Choroid plexus epithelial cell (primary cell): ENCODE data around the gene ARID5B.

ENCODE experiments used
- DNase-seq: peaks from one replicate; pipeline ENCODE4 v3.0.0-alpha.2; 2010; ENCODE audit warnings: low read depth
- H3K4me3 ChIP-seq: 2 replicates; pipeline ENCODE4 v1.5.1; 2011; ENCODE audit warnings: low read depth, mild to moderate bottlenecking, control low read depth, low read length, moderate library complexity
- TF ChIP-seq, protein P1 (sequence below): conservative IDR thresholded peaks from 2 replicates; pipeline ENCODE4 v1.5.1; 2011; ENCODE audit warnings: low read depth, mild to moderate bottlenecking, control low read depth, inconsistent platforms, low read length, moderate library complexity

The ARID5B gene

DNA sequence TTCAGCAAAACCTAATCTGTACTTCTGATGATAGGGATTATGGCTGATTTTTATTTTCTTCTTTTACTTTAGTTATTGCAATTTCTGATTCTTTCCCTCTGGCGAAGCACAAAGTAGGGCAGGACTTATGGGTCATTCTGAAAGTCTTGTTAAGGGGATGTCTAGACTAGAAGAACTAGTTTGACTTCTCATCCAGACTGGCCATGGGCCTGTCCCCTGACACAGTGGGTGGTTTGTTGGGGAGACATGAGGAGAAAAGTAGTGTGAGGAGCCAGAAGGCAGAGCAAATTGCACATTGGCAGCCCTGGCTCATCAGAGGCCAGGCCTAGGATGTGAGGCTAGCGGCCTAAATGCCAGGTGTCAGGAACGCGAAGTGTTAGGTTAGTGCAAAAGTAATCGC lies 214.3 kb downstream of the ARID5B start:
- no peak overlapping the region for H3K4me3 ChIP-seq
- DNase-seq: no peak
- TF ChIP-seq, protein P1, sequence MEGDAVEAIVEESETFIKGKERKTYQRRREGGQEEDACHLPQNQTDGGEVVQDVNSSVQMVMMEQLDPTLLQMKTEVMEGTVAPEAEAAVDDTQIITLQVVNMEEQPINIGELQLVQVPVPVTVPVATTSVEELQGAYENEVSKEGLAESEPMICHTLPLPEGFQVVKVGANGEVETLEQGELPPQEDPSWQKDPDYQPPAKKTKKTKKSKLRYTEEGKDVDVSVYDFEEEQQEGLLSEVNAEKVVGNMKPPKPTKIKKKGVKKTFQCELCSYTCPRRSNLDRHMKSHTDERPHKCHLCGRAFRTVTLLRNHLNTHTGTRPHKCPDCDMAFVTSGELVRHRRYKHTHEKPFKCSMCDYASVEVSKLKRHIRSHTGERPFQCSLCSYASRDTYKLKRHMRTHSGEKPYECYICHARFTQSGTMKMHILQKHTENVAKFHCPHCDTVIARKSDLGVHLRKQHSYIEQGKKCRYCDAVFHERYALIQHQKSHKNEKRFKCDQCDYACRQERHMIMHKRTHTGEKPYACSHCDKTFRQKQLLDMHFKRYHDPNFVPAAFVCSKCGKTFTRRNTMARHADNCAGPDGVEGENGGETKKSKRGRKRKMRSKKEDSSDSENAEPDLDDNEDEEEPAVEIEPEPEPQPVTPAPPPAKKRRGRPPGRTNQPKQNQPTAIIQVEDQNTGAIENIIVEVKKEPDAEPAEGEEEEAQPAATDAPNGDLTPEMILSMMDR: no peak

DNA sequence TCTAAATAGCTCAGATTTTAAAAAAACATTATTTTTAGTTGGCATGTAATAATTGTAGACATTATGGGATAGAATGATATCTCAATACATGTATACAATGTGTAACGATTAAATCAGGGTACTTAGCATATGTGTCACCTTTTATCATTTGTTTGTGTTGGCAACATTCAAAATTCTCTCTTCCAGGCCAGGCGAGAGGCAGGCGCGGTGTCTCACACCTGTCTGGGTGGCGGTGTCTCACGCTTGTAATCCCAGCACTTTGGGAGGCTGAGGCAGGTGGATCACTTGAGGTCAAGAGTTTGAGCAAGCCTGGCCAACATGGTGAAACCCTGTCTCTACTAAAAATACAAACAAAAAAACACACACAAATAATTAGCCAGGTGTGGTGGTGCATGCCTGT lies 215.4 kb downstream of the ARID5B start:
- no peak overlapping the region for H3K4me3 ChIP-seq
- TF ChIP-seq, protein P1: no peak

GRCh38 chr10:62121187-62121530 lies 219.7 kb downstream of the ARID5B start:
- TF ChIP-seq, protein P1: no peak
- no peak overlapping the region for H3K4me3 ChIP-seq
- DNase-seq: no peak

More for the DNA sequence above, 215.4 kb downstream of the ARID5B start:
- DNase-seq: no peak

GRCh38 chr10:62127975-62128374 lies 226.5 kb downstream of the ARID5B start:
- no peak overlapping the region for H3K4me3 ChIP-seq
- no peak for DNase-seq
- TF ChIP-seq, protein P1: no peak

- TF ChIP-seq, protein P1: no peak
- no peak overlapping the region for H3K4me3 ChIP-seq
- DNase-seq: peak; percentile 87
Observed at GRCh38 chr10:62130948-62131347, 229.4 kb downstream of the ARID5B start.

DNA sequence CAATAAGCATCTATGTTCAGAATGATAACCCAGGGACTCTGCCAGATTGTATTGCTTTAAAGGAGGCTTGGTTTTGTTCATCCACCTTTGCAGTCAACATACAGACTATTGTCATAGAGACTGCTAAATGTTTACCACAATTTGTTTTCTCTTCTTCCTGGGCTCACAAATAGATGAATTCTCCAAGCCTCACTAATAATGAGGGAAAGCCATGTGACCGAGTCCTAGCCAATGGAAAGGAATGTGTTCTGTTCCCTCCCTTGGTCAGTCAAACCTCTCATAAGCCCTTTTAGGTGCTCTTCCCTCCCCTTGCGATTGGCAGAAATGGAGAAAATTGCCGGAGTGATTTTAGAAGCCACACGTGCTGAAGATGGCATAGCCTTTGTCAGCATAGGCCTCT lies 230.2 kb downstream of the ARID5B start:
- no peak for DNase-seq
- no peak overlapping the region for H3K4me3 ChIP-seq
- TF ChIP-seq, protein P1: no peak

GRCh38 chr10:62133618-62134017 lies 232.1 kb downstream of the ARID5B start:
- TF ChIP-seq, protein P1: no peak
- no peak overlapping the region for H3K4me3 ChIP-seq
- no peak for DNase-seq
